ENCODE data around the gene MMAA.

DNA sequence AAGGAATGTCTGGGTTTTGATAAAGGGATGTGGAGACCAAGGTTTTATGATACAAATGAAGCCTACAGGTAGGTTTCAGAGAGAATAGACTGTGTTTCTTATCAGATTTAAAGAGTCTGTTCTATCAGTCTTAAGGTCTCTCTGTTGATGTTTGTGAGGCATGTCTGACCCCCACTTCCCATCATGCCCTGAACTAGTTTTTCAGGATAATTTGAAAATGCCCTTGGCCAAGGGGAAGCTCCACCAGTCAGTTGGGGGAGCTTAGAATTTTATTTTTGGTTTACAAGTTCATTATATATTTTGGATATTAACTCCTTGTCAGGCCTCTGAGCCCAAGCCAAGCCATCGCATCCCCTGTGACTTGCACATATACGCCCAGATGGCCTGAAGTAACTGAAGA is 79.3 kb downstream of the MMAA start:
- TF ChIP-seq POLR2AphosphoS5 (IDR thresholded peaks at IDR 0.05; ENCODE audit: low read depth, low read length): no peak
- TF ChIP-seq, protein P1, sequence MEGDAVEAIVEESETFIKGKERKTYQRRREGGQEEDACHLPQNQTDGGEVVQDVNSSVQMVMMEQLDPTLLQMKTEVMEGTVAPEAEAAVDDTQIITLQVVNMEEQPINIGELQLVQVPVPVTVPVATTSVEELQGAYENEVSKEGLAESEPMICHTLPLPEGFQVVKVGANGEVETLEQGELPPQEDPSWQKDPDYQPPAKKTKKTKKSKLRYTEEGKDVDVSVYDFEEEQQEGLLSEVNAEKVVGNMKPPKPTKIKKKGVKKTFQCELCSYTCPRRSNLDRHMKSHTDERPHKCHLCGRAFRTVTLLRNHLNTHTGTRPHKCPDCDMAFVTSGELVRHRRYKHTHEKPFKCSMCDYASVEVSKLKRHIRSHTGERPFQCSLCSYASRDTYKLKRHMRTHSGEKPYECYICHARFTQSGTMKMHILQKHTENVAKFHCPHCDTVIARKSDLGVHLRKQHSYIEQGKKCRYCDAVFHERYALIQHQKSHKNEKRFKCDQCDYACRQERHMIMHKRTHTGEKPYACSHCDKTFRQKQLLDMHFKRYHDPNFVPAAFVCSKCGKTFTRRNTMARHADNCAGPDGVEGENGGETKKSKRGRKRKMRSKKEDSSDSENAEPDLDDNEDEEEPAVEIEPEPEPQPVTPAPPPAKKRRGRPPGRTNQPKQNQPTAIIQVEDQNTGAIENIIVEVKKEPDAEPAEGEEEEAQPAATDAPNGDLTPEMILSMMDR (IDR thresholded peaks at IDR 0.05): no peak
- TF ChIP-seq TCF7L2 (IDR thresholded peaks at IDR 0.05; ENCODE audit: low read depth, low read length): no peak
